B cell (primary cell): ENCODE data around the gene TNFRSF12A. TPM values are rescaled to one million over a fixed set of nuclear protein-coding genes. Genes with fewer than 3 reads are reported as not detected.
A peak's percentile ranks its signal among the peaks of the same experiment; 100 is the strongest.

Source experiments
- ATAC-seq: fragments of 200-7000 bp; cut with Tn5 transposase; one replicate; pipeline ENCODE4 v1.10.0; 2021; ENCODE audit warnings: low read depth, mild to moderate bottlenecking, moderate number of reproducible peaks, moderate library complexity
- CTCF ChIA-PET: fragments of 350-600 bp; sonication (Branson Sonifier 250); formaldehyde crosslinking; loops from one replicate; lab custom pipeline; 2021; ENCODE audit warnings: antibody characterized with exemption, inconsistent platforms; lab: Charles Lee
- POLR2A ChIA-PET: fragments of 350-600 bp; sonication (Branson Sonifier 250); formaldehyde crosslinking; loops from one replicate; lab custom pipeline; 2021; ENCODE audit warnings: antibody characterized with exemption; lab: Charles Lee
- DNase-seq: peaks from one replicate; pipeline ENCODE4 v3.0.0; 2013
- H2AFZ ChIP-seq: 2 replicates; pipeline ENCODE4 v1.6.1; 2012; ENCODE audit warnings: mild to moderate bottlenecking, low read depth, low read length; ENCODE audit not compliant: insufficient read depth, poor library complexity, severe bottlenecking
- H3K27ac ChIP-seq, 2 donors: 1 replicate in 1 of 2; 2 replicates in 1 of 2; pipeline ENCODE4 v1.5.1; 2012 to 2013; ENCODE audit warnings: low read length in 2 of 2, mild to moderate bottlenecking in 2 of 2, moderate library complexity in 1 of 2
- H3K27me3 ChIP-seq, 4 experiments: fragments of 200-600 bp in 1 of 4; sonication (generic) in 1 of 4; replicated peaks in 1 of 4; 1 replicate in 2 of 4; 2 replicates in 2 of 4; pipeline versions ENCODE4 v1.6.1 to v1.7.0; 2013 to 2016; ENCODE audit warnings: low read length in 3 of 4, mild to moderate bottlenecking in 2 of 4, mixed read lengths in 1 of 4, moderate library complexity in 1 of 4; ENCODE audit not compliant: insufficient read depth in 4 of 4, control insufficient read depth in 3 of 4; ENCODE audit errors: control extremely low read depth in 1 of 4
- H3K36me3 ChIP-seq, 2 experiments: replicated peaks in 1 of 2; 1 replicate in 1 of 2; 2 replicates in 1 of 2; pipeline versions ENCODE4 v1.6.1 to v1.7.1; 2013; ENCODE audit warnings: low read length in 1 of 2; ENCODE audit not compliant: insufficient read depth in 2 of 2, control insufficient read depth in 1 of 2; ENCODE audit errors: control extremely low read depth in 1 of 2, extremely low read depth in 1 of 2
- H3K4me1 ChIP-seq, 2 donors: fragments of 200-600 bp in 1 of 2; sonication (generic) in 1 of 2; 1 replicate in 1 of 2; 2 replicates in 1 of 2; pipeline versions ENCODE4 v1.5.1 to v1.6.1; 2013 to 2017; ENCODE audit warnings: low read length in 2 of 2; ENCODE audit not compliant: control insufficient read depth in 2 of 2, insufficient read depth in 2 of 2
- H3K4me2 ChIP-seq: replicated peaks from 2 replicates; pipeline ENCODE3; 2012; ENCODE audit warnings: mild to moderate bottlenecking, low read depth, low read length; ENCODE audit not compliant: poor library complexity, severe bottlenecking
- H3K4me3 ChIP-seq, 5 experiments: fragments of 200-600 bp in 1 of 5; sonication (generic) in 1 of 5; 1 replicate in 3 of 5; 2 replicates in 2 of 5; pipeline versions ENCODE4 v1.5.1 to v1.7.0; 2011 to 2016; ENCODE audit warnings: low read length in 4 of 5, mild to moderate bottlenecking in 4 of 5, low read depth in 2 of 5, control low read depth in 1 of 5, moderate library complexity in 1 of 5; ENCODE audit not compliant: insufficient read depth in 1 of 5; ENCODE audit errors: control extremely low read depth in 1 of 5, extremely low read depth in 1 of 5
- H3K79me2 ChIP-seq: fragments of 200-600 bp; sonication (generic); one replicate; pipeline ENCODE4 v1.6.0; 2016; ENCODE audit warnings: low read length; ENCODE audit not compliant: control insufficient read depth, insufficient read depth
- H3K9ac ChIP-seq: fragments of 200-600 bp; sonication (generic); 2 replicates; pipeline ENCODE4 v1.6.1; 2017; ENCODE audit warnings: mild to moderate bottlenecking, low read length, moderate library complexity
- H3K9me3 ChIP-seq, 3 donors: one replicate each; pipeline versions ENCODE4 v1.6.1 to v1.7.1; 2013; ENCODE audit warnings: low read length in 2 of 3; ENCODE audit not compliant: control insufficient read depth in 2 of 3, insufficient read depth in 1 of 3; ENCODE audit errors: control extremely low read depth in 1 of 3
- H4K20me1 ChIP-seq: 2 replicates; pipeline ENCODE4 v1.6.0; 2012; ENCODE audit warnings: mild to moderate bottlenecking, low read length; ENCODE audit not compliant: insufficient read depth, control insufficient read depth, poor library complexity, severe bottlenecking
- H3K27ac Mint-ChIP-seq: one replicate; pipeline ENCODE4 v1.8.0; 2021; ENCODE audit warnings: mixed read lengths
- H3K27me3 Mint-ChIP-seq: one replicate; pipeline ENCODE4 v1.8.0; 2021; ENCODE audit warnings: mixed read lengths
- H3K4me1 Mint-ChIP-seq: one replicate; pipeline ENCODE4 v1.8.0; 2021; ENCODE audit warnings: mixed read lengths
- H3K4me3 Mint-ChIP-seq: one replicate; pipeline ENCODE4 v1.8.0; 2021; ENCODE audit warnings: mixed read lengths
- H3K9me3 Mint-ChIP-seq: one replicate; pipeline ENCODE4 v1.8.0; 2022; ENCODE audit warnings: mixed read lengths; ENCODE audit not compliant: insufficient read depth
- EZH2 ChIP-seq: IDR thresholded peaks from 2 replicates; pipeline ENCODE4 v1.6.1; 2012; ENCODE audit warnings: borderline replicate concordance, low read depth, mild to moderate bottlenecking, moderate library complexity, low read length; ENCODE audit not compliant: insufficient read depth, poor library complexity, severe bottlenecking
- WGBS: methylation state at CpG from one replicate; pipeline ENCODE4 v1.1.5; 2013; ENCODE audit warnings: missing lambda C conversion rate; ENCODE audit not compliant: insufficient coverage; 5-methylcytosine and 5-hydroxymethylcytosine counted together
- intact Hi-C: fragments of 100-400 bp; cut with micrococcal nuclease; formaldehyde crosslinking; loops from one replicate; pipeline ENCODE4 v1.10.0; 2022
- polyA plus RNA-seq: library from polyadenylated mRNA; depleted of rRNA; stranded (reverse); fragments of >200 nt; gene quantifications from 2 replicates; pipeline ENCODE4 v1.2.3, GENCODE V29; 2012
- total RNA-seq, 2 donors: library from RNA; stranded (reverse); fragments of 120-200 nt in 1 of 2; gene quantifications; 1 replicate in 1 of 2; 2 replicates in 1 of 2; pipeline versions ENCODE4 v1.2.3 to v1.2.4, GENCODE V29; 2013 to 2022
- TF ChIP-seq, protein P1 (sequence below): fragments of 200-600 bp; IDR thresholded peaks from one replicate; pipeline ENCODE4 v1.8.0; 2022; ENCODE audit warnings: antibody characterized with exemption, mild to moderate bottlenecking

TNFRSF12A gene
- total and polyA plus RNA-seq, 2 donors (not counting 1 experiment from before 2014, with no cell fraction given), result 0.61 to 1.3 TPM

GRCh38 chr16:3035972-3036725 lies 16.0 kb downstream of the TNFRSF12A start:
- peaks cover 0 to 84% (median 44%) of the 10 kb centered on the region in 4 experiments for H3K27me3 ChIP-seq
- H3K4me2 ChIP-seq, result peak overlapping the region; percentile 73
- WGBS, result 3% methylated on average over 34 of the region's 40 CpGs
- H3K27ac ChIP-seq, result no peak overlapping the region
- ATAC-seq (peak; percentile 26), DNase-seq (no peak)
- peaks cover 15 to 30% of the 10 kb centered on the region in 2 donors for H3K4me1 ChIP-seq
- peak overlapping the region in 4 of 5 experiments; percentile 1 to 19 (median 9) for H3K4me3 ChIP-seq
- H2AFZ ChIP-seq, result peak overlapping the region; percentile 38
- Mint-ChIP-seq H3K9me3 (no peaks in the 10 kb centered on the region), H3K27me3 (peaks cover 58% of the 10 kb centered on the region), H3K27ac (peak overlapping the region; percentile 70), H3K4me3 (peak overlapping the region; percentile 49), H3K4me1 (peaks cover 14% of the 10 kb centered on the region)
- ChIA-PET POLR2A (interaction anchor here (0.6 kb wide), 1 partner anchor 57 kb away, joined by 4 read pairs; no protein-coding TSS in a partner anchor), CTCF (interaction anchor here (5.3 kb wide), 1 partner anchor 8 kb away, joined by 35 read pairs; the partner anchor contains the start of gene MMP25)
- no peaks in the 10 kb centered on the region for H3K36me3 ChIP-seq
- no peak overlapping the region for H3K9ac ChIP-seq
- peaks cover 0 to 17% (median 0%) of the 10 kb centered on the region in 3 donors for H3K9me3 ChIP-seq
- H3K79me2 ChIP-seq, result no peaks in the 10 kb centered on the region
- intact Hi-C loops, result no loop called here
- TF ChIP-seq EZH2, result no peak
- TF ChIP-seq, protein P1, sequence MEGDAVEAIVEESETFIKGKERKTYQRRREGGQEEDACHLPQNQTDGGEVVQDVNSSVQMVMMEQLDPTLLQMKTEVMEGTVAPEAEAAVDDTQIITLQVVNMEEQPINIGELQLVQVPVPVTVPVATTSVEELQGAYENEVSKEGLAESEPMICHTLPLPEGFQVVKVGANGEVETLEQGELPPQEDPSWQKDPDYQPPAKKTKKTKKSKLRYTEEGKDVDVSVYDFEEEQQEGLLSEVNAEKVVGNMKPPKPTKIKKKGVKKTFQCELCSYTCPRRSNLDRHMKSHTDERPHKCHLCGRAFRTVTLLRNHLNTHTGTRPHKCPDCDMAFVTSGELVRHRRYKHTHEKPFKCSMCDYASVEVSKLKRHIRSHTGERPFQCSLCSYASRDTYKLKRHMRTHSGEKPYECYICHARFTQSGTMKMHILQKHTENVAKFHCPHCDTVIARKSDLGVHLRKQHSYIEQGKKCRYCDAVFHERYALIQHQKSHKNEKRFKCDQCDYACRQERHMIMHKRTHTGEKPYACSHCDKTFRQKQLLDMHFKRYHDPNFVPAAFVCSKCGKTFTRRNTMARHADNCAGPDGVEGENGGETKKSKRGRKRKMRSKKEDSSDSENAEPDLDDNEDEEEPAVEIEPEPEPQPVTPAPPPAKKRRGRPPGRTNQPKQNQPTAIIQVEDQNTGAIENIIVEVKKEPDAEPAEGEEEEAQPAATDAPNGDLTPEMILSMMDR, result no peak
- H4K20me1 ChIP-seq, result peaks cover 8% of the 10 kb centered on the region
